GM20431 (cell line): Measurements from ENCODE around the gene CAMKMT.

Experiments used
- in situ Hi-C: fragments of 300-500 bp; cut with MseI, MboI; formaldehyde crosslinking; loops from one replicate; pipeline ENCODE4 v1.15.0; 2020; ENCODE audit warnings: low sequenced_read_pairs; ENCODE audit not compliant: unreplicated experiment

Gene CAMKMT

DNA sequence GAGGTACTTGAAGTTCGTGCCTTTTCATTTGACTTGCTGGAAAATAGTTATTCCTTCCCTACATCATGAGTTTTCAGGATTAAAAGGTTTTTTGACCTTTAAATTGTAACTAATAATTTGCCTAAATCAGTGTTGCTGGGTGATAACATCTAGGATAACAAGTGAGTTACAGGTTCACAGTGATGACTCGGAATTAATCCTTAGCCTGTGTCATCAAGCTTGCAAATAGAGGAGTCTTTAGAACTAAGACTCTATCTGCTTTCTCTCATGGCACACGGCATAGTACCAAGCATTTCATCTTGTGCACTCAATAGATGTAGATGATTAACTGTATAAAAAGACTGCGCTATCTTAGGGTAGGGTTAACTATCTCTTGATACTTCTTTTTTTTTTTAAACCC, 79.5 kb downstream of the CAMKMT start:
- in situ Hi-C loops = no loop called here

DNA sequence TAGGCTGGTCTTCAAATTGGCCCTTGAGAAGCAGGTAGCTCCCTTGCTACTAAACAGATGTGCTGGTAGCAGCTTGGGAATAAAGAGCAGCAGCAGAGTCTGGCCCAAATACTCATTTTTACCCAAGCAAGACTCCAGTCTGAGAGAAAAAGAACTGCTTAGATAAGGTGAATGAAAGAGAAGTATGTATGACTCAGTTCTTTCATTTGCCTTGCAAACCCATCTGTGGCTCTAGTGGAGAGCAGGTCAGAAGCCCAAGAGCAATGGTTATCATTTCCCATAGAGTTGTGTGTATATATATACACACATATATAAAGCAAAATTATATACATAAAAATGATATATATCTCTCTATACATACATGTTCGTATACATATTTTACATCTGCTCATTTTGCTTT, 80.3 kb downstream of the CAMKMT start:
- in situ Hi-C loops = no loop called here

DNA sequence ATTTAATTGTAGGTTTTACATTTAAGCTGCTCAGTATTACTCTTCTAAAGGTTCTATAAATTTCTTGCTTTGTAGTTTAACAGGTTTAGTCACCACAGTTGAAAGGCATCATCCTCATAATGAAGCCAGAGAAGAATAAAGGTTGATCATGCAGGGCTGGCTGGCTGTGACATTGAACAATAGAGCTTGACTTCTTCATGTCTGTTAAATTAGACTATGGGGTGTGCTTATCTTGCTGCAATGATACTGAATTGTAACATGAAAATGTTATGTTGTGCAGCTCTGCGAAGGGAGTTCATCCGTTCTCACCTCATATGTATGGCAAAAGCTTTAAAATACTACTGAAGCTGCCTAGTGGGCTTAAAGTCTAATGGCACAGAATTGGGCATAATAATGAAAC, 81.8 kb downstream of the CAMKMT start:
- in situ Hi-C loops = no loop called here

DNA sequence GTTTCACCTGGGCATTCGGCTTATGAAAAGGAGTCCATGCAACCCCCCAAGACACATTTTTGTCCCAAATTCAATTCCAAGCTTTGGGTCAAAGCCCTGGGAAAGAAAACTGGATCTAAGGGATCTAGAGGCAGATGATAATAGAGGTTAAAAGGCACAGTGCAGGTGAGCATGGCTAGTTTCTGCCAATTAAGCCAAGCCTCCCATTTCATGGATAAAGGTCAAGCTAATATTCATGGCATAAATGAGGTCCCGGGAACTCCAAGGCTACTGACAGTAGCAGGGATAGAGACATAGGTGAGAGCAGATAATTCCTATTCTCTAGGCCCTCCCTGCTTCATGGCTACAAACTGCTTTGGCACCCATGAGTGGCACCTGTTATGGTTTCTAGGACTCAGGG, 83.1 kb downstream of the CAMKMT start:
- in situ Hi-C loops = no loop called here

DNA sequence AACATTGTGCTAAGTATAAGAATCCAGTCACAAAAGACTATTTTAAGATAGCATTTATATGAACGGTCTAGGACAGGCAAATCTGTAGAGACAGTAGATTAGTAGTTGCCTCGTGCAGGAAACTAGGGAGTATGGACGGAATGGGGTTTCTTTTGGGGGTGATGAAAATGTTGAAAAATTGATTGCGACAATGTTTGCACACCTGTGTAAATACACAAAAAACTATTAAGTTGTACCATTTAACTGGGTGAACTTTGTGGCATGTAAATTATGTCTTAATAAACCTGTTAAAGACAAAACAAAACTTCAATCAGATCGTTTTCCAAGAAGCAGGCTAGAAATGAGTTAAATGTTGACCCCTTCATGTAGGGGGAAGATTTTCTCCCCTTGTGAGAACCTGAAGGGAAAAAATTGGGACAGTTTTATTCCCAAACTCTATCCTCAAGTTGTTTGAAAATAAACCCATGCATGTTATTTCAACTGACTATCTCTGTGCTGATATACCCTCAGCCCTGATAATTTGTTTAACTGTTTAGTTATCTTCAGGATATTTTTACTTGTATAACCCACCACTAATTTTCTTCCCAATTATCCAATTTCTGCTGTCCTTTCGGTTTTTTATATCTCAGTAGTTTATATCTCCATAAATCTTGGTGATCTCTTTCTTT, 87.2 kb downstream of the CAMKMT start:
- in situ Hi-C loops = no loop called here

DNA sequence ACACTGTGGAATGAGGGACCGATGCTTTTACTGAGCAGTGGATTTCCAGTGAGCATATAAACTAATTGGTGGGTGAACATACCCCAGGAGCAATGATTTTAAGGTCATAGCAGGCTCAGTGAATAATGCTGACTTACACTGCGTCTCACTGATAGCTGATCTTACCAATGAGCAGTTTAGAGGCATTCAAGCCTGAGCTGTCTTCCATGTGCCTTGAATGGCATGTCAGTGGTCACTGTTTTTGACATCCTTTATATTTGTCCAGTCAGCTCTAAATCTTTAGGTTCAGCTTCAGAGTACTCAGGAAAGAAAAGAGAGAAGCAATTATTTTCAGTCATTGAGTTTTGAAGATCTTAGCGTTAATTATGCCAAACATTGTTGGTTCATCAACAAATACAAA, 88.3 kb downstream of the CAMKMT start:
- in situ Hi-C loops = no loop called here

DNA sequence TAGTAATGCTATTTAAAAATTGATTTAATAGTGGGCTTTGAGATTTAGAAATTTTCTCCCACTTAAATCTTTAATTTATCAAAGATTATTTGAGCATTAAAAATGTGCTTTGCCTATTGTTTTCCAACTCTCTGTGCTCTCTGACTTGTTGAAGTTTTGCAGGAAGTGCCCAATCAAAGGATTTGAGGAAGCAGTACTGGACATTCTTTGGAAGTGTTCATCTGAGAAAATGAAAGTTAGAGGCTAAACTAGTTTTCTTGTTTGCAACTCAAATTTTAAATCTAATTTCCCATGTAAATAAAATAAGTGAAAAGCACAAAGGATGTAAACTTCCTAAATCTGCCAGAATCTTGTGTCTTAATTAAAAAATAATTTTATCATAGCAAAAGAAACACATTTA, 89.1 kb downstream of the CAMKMT start:
- in situ Hi-C loops = no loop called here

DNA sequence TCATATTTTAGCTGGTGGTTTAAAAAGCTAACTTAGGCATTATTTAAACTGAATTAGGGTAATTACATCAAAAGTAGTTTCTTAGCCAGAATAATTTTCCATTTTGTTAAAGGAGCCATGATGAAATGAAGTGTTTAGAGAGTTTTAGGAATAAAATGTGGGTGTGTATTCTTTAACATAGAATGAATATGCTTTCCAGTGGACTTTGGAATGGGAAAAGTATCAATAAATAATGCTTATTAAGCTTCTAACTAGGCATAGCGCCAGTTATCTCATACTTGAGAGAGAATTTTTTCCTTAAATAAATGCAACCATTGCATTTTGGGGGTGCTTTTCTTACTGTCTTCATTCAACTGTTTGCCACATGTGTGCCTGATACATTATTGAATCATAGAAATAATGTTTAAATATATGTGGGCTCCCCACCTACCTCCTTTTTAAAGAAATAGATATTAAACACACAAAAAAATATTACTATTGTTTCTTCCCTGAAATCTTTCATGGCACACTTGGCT, 90.4 kb downstream of the CAMKMT start:
- in situ Hi-C loops = no loop called here

DNA sequence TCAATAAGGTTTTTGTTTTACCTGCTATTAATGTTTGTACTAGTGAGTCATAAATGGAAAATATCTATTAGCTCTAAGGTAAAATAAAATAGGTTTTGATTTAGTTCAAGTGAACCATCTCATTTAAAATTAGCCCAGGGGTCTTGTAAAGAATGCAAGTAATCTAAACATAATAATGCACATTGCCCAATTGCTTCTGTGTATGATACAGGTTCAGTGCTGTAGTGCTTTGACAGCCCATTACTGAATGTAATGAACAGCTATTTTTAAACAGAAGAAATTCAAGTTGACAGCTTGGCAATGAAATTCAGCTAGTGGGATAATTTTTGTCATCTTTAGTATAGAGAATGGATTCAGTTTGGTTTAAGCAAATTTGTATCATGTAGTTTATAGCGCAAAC, 91.5 kb downstream of the CAMKMT start:
- in situ Hi-C loops = no loop called here

DNA sequence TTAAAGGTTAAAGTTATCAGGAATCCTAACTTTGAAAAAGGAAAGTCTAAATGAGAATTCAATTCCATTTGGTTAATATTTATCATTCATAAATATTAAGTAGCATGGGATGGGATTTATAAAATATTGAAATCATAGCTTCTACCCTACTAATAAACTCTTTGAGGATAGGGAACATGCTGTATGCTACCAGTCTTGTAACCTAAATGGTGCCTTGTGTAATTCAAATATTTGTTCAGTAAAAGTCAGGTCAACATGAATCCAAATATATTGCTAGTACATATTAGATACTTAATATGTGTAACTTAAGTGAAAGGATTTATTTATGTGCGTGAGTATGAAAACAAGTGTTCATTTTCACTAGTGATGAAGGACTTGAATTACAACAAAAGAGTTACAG, 94.1 kb downstream of the CAMKMT start:
- in situ Hi-C loops = no loop called here

DNA sequence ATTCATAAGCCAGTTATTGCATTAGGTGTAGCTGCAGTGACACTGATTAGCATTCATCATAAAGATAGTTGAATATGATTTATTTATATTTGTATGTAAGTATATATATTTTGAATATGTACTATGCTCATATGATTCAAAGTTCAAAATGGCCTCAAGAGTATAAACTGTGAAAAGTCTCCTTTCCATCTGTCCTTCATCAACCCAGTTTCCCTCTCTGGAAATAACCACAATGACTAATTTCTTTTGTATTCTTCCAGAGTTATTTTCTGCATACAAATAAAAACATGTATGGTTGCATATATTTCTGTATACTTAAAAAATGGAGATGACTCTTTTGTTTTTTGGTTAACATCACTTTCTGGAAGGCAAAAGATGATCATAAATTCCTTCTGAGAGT, 95.2 kb downstream of the CAMKMT start:
- in situ Hi-C loops = no loop called here

DNA sequence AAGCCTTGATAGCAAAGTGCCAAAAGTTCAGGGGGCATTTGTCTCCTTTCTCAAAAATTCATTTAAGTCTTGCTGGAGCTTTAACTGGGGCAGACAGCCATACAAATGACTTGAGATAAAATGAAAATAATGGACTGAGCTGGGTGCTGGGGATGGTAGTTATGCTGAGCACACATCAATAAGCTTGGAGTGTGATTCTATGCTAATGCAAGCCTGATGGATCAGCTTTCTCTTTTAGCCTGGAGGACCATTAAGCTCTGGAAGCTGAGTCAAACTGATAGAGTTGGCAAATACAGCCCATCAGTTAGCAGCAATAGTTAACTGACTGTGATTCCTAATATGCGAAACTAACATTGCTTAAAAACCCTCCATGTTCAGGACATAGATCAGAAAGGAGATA, 98.0 kb downstream of the CAMKMT start:
- in situ Hi-C loops = no loop called here

DNA sequence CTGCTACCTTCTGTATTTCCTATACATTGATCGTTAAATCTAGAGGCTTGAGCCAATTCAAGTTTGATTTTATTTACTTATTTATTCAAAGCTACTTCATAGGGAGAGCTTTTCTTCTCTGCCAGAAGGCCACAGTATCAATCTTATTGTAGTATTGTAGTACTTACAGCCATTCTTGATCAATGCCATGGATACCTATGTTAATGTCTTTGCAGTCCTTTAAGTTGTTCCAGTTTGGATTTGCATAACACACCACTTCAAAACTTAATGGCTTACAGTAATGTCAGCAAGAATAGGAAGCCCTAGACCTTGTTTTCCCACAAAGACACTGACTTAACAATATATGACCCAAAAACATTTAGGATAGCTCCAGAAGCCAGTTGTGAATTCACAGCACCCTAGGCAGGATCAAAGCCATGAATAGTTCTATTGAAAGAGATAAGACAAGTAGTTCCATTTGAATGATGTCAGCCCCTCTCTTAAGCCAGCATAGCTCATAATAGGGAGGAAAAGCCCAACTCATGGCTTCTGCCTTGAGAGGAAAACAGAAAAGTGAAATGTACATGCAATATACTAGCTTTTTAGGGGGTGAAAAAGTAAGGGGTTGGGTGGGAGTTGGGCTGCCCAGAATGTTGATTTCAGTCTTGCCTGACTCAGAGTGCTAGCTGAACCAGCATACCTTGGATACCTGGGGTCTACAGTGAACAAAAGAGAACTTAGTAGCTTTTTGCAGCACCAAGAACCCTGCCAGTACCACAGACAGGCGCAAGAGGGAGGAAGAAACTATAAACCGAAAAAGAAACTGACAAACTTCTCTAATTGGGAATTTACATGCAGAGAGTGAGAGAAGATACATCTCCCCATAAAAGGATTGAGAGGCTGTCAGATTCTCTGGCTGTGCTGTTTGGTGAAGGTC, 101.4 kb downstream of the CAMKMT start:
- in situ Hi-C loops = no loop called here

DNA sequence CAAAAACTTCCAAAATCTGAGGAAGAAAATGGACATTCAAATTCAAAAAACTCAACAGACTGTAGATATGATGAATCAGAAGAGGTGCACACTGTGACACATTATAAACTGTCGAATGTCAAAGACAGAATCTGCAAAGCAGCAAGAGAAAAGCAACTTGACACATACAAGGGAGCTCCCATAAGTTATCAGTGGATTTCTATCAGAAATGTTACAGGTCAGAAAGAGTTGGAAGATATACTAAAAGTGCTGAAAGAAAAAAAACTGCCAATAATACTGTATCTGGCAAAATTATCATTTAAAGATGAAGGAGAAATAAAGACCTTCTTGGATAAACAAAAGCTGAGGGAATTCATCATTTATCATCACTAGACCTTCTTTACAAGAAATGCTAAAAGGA, 102.7 kb downstream of the CAMKMT start:
- in situ Hi-C loops = no loop called here

DNA sequence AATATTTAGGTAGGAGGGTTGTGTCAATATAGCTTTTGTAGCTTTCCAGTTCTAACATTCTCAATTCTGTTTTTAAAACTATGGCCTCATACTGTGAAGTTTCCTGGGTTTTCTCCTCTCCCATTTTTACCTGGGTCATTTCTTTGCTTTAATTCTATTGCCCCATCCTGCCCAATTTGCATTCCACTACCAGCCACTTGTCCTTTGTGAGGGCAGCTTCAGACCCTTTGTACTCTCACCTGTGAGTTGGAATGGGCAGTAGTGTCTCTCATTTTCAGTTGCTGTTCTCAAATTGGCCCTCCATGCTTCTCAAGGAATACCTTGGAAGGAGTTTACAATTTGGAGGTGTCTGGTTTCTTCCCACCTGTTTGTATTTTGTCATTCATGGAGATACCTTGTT, 108.4 kb downstream of the CAMKMT start:
- in situ Hi-C loops = no loop called here

DNA sequence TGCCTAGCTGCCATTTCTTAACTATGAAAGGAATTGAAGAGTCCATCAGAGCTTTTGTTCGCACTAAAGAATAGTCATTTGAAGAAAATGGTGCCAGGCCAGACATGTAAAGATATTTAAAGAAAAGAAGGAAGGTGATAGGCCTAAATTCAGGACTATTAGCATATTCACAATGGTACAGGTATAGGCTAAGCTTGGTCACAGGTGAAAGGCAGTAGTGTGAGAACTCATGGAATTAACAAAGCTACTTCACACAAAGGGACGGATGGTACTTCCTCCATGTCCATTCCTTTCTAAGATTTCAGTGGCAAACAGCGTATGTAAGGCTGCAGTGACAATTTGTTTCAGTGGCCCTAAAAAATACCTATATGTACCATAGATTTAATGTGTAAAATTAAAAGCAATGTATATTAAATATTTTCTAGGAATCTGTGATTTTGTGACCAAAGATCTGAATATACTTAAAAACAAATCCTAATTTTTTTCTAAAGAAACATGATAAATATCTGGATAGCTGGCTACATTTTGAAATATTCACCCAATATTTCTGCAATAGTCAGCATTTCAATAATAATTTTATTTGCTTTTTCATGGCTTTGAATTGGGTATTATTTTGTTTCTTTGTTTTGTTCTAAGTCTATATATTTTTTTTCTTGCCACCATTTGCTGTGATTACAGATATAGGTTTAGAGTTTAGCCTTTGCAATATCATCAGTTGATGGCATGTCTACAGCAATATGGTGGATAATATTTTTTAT, 116.1 kb downstream of the CAMKMT start:
- in situ Hi-C loops = no loop called here

DNA sequence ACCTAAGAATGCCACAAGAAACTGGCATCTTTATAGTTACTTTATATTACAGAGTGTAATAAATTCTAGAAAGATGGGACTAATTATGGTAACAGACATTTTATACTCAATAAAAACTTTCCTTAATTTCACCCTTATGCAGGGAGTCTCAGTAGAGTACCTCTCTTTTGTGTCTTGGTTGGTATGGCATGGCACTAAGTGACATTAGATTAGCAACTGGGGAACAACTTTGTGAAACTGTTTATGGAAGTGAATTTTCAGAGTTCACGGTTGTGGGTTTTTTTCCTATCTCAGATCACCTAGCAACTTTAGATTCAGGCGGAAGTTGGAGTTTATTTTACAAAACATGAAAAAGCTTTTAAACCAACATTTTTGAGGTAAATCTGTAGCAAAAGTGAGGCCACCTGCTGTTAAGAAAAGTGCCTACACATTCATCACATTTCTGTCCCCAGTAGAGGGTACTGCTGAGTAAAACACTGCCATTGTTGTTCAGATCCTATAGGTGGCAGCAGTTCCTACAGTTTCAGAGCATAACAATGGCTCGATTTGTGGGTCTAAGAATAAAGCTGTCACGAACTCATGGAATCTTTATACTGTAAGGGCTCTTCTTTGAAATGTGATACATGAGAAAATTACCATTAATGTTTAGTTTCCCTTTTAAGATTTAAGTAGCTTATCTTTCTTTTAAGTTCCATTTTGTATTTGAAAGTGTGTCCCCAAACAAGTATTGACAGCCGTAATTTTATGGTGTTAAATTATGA, 117.6 kb downstream of the CAMKMT start:
- in situ Hi-C loops = no loop called here

DNA sequence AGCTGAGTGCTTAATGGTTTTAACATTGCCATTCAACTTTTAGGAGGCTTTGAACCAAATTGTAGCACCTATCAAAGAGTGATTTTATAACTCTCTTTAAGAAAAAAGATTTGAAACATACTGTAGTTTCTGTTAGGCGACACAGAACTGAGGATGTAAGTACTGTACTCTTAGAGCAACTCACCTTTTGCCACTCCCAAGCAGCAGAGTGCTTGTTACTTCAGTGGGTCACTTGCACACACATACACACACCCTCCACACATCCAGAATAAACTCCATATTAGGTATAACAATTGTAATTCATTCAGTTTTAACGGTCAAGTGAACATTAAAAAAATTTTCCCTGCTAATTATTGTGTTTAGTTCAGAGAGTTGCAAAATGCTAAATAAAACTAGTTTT, 118.3 kb downstream of the CAMKMT start:
- in situ Hi-C loops = no loop called here

DNA sequence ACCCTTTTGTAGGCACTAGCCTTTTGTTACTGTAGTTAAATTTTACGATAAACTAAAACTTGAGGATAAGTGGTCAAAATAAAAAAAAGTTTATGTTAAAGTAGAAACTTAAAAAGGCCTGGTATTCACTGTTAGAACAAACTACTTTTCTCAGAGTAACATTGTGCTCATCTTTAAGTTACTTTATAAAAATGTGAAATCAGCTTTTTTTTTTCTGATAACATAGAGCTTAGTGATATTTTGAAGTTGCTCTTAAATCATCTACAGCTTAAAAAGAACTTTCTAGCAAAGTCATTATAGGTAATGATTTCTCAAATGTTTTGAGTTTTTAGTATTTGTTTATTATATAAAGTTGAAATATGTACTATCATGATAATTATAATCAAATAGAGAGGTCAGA, 125.3 kb downstream of the CAMKMT start:
- in situ Hi-C loops = no loop called here

DNA sequence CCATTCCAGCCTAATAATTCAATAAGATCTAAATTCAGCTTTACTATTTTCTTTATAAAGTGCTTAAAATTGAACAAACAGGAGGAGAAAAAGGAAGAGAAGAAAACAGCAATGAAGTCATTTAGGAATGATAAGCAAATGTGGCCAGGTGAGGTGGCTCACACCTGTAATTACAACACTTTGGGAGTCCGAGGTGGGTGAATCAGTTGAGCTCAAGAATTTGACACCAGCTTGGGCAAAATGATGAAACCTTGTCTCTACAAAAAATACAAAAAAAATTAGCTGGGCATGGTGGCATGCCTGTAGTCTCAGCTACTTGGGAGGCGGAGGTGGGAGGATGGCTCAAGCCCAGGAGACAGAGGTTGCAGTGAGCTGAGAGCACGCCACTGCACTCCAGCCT, 129.0 kb downstream of the CAMKMT start:
- in situ Hi-C loops = no loop called here
